PC-3 (cell line): ENCODE results near the gene HS3ST5. TPM values are rescaled to one million over a fixed set of nuclear protein-coding genes. Genes with fewer than 3 reads are reported as not detected.

Experiments
- ATAC-seq: fragments of 200-7000 bp; cut with Tn5 transposase; 2 replicates; pipeline ENCODE4 v1.9.1; 2020; ENCODE audit warnings: mild to moderate bottlenecking, moderate library complexity
- BruUV-seq: library from RNA; stranded (reverse); fragments of 400-500 nt; replicated peaks from 2 replicates; lab custom pipeline; 2021; lab: Mats Ljungman, UMichigan
- CTCF ChIA-PET: fragments of 300-600 bp; sonication (Branson Sonifier 250); formaldehyde crosslinking; loops from one replicate; lab custom pipeline; 2022; ENCODE audit warnings: antibody characterized with exemption; lab: Charles Lee
- POLR2A ChIA-PET: fragments of 300-600 bp; sonication (Branson Sonifier 250); formaldehyde crosslinking; loops from one replicate; lab custom pipeline; 2022; ENCODE audit warnings: antibody characterized with exemption; ENCODE audit not compliant: unreplicated experiment; lab: Charles Lee
- DNase-seq: peaks from one replicate; pipeline ENCODE4 v3.0.0-alpha.2; 2015
- H2AFZ ChIP-seq: fragments of 300-600 bp; sonication (generic); 2 replicates; pipeline ENCODE4 v1.6.0; 2016; ENCODE audit warnings: antibody characterized with exemption, low read length
- H3F3A ChIP-seq: fragments of 300-600 bp; sonication (generic); one replicate; pipeline ENCODE4 v1.6.0; 2017; ENCODE audit warnings: antibody characterized with exemption, low read length, control low read depth, mild to moderate bottlenecking; ENCODE audit not compliant: unreplicated experiment
- H3K27ac ChIP-seq: fragments of 300-600 bp; sonication (generic); 2 replicates; pipeline ENCODE4 v1.5.1; 2016; ENCODE audit warnings: mild to moderate bottlenecking, low read length
- H3K27me3 ChIP-seq: fragments of 300-600 bp; sonication (generic); 2 replicates; pipeline ENCODE4 v1.6.1; 2016; ENCODE audit warnings: low read length, mixed read lengths
- H3K36me3 ChIP-seq: fragments of 300-600 bp; sonication (generic); 2 replicates; pipeline ENCODE4 v1.6.1; 2016; ENCODE audit warnings: low read depth, mixed run types, low read length, mixed read lengths
- H3K4me1 ChIP-seq: fragments of 300-600 bp; sonication (generic); 2 replicates; pipeline ENCODE4 v1.5.1; 2016; ENCODE audit warnings: low read length; ENCODE audit not compliant: insufficient read depth
- H3K4me2 ChIP-seq: fragments of 300-600 bp; sonication (generic); 2 replicates; pipeline ENCODE4 v1.6.0; 2016; ENCODE audit warnings: low read length
- H3K4me3 ChIP-seq: fragments of 300-600 bp; sonication (generic); 2 replicates; pipeline ENCODE4 v1.5.1; 2016; ENCODE audit warnings: mild to moderate bottlenecking, low read length, mixed read lengths
- H3K79me2 ChIP-seq: fragments of 300-600 bp; sonication (generic); 2 replicates; pipeline ENCODE4 v1.6.1; 2017; ENCODE audit warnings: low read length, mixed read lengths
- H3K9ac ChIP-seq: fragments of 300-600 bp; sonication (generic); 2 replicates; pipeline ENCODE4 v1.6.0; 2016; ENCODE audit warnings: mild to moderate bottlenecking, low read length
- H3K9me2 ChIP-seq: fragments of 300-600 bp; sonication (generic); replicated peaks from 2 replicates; pipeline ENCODE4 v1.6.1; 2016; ENCODE audit warnings: mixed run types, low read length, mixed read lengths
- H3K9me3 ChIP-seq: fragments of 300-600 bp; sonication (generic); 2 replicates; pipeline ENCODE4 v1.6.1; 2016; ENCODE audit warnings: low read length, mixed read lengths
- H4K20me1 ChIP-seq: fragments of 300-600 bp; sonication (generic); 2 replicates; pipeline ENCODE4 v1.6.1; 2016; ENCODE audit warnings: low read length, mixed read lengths
- EZH2 ChIP-seq: fragments of 300-600 bp; sonication (generic); IDR thresholded peaks from one replicate; pipeline ENCODE4 v1.6.1; 2017; ENCODE audit warnings: antibody characterized with exemption, mild to moderate bottlenecking, low read length; ENCODE audit not compliant: unreplicated experiment
- EZH2phosphoT487 ChIP-seq: fragments of 300-600 bp; sonication (generic); IDR thresholded peaks from 2 replicates; pipeline ENCODE4 v1.6.1; 2018; ENCODE audit warnings: mild to moderate bottlenecking, antibody characterized with exemption, low read length, borderline replicate concordance
- intact Hi-C: fragments of 100-400 bp; cut with micrococcal nuclease; formaldehyde crosslinking; loops from 2 replicates; pipeline ENCODE4 v1.9.0; 2023
- total RNA-seq: library from RNA; depleted of rRNA; stranded (reverse); fragments of >200 nt; gene quantifications from 2 replicates; pipeline ENCODE4 v1.2.3, GENCODE V29; 2014
- TF ChIP-seq, protein P1 (sequence below): fragments of 300-600 bp; sonication (generic); conservative IDR thresholded peaks from 2 replicates; pipeline ENCODE4 v1.5.1; 2017; ENCODE audit warnings: antibody characterized with exemption, low read depth, mild to moderate bottlenecking, low read length

The HS3ST5 gene
- total RNA-seq, 1 experiment from 2014 or later: 1.2 TPM

GRCh38 chr6:114170372-114170771 lies 172.5 kb downstream of the HS3ST5 start:
- H3K4me3 ChIP-seq: no peak overlapping the region
- no peak overlapping the region for H3K27ac ChIP-seq
- no peaks in the 10 kb centered on the region for H4K20me1 ChIP-seq
- H3K9me3 ChIP-seq: no peaks in the 10 kb centered on the region
- H3K27me3 ChIP-seq: no peaks in the 10 kb centered on the region
- no TSS peak for BruUV-seq
- H3K4me2 ChIP-seq: no peak overlapping the region
- no peak overlapping the region for H3K9ac ChIP-seq
- TF ChIP-seq EZH2phosphoT487 (no peak), EZH2 (no peak)
- TF ChIP-seq, protein P1, sequence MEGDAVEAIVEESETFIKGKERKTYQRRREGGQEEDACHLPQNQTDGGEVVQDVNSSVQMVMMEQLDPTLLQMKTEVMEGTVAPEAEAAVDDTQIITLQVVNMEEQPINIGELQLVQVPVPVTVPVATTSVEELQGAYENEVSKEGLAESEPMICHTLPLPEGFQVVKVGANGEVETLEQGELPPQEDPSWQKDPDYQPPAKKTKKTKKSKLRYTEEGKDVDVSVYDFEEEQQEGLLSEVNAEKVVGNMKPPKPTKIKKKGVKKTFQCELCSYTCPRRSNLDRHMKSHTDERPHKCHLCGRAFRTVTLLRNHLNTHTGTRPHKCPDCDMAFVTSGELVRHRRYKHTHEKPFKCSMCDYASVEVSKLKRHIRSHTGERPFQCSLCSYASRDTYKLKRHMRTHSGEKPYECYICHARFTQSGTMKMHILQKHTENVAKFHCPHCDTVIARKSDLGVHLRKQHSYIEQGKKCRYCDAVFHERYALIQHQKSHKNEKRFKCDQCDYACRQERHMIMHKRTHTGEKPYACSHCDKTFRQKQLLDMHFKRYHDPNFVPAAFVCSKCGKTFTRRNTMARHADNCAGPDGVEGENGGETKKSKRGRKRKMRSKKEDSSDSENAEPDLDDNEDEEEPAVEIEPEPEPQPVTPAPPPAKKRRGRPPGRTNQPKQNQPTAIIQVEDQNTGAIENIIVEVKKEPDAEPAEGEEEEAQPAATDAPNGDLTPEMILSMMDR: no peak
- no peaks in the 10 kb centered on the region for H3K4me1 ChIP-seq
- intact Hi-C loops: loop anchor here (5.0 kb wide), 1 partner anchor 132 kb away; no protein-coding TSS in a partner anchor
- no peaks in the 10 kb centered on the region for H3K36me3 ChIP-seq
- ATAC-seq: no peak
- H3K9me2 ChIP-seq: no peaks in the 10 kb centered on the region
- no peak overlapping the region for H2AFZ ChIP-seq
- no peak for DNase-seq
- ChIA-PET POLR2A (no interaction called here), CTCF (no interaction called here)
- no peaks in the 10 kb centered on the region for H3F3A ChIP-seq
- H3K79me2 ChIP-seq: no peaks in the 10 kb centered on the region

- no peak for ATAC-seq
- Histone ChIP-seq H3K36me3 (no peaks in the 10 kb centered on the region), H3K4me3 (no peak overlapping the region), H3K27me3 (no peaks in the 10 kb centered on the region), H3F3A (no peaks in the 10 kb centered on the region), H3K9ac (no peak overlapping the region), H3K27ac (no peak overlapping the region), H3K9me2 (no peaks in the 10 kb centered on the region), H3K79me2 (no peaks in the 10 kb centered on the region), H4K20me1 (no peaks in the 10 kb centered on the region), H3K4me1 (no peaks in the 10 kb centered on the region), H3K9me3 (no peaks in the 10 kb centered on the region), H3K4me2 (no peak overlapping the region), H2AFZ (no peak overlapping the region)
- intact Hi-C loops: loop anchor here (5.0 kb wide), 1 partner anchor 133 kb away; no protein-coding TSS in a partner anchor
- POLR2A ChIA-PET: no interaction called here
- CTCF ChIA-PET: no interaction called here
- DNase-seq: no peak
- BruUV-seq: no TSS peak
- no peak for TF ChIP-seq EZH2phosphoT487
- TF ChIP-seq, protein P1: no peak
- no peak for TF ChIP-seq EZH2
Measured at GRCh38 chr6:114169763-114170162, 173.1 kb downstream of the HS3ST5 start.

DNA sequence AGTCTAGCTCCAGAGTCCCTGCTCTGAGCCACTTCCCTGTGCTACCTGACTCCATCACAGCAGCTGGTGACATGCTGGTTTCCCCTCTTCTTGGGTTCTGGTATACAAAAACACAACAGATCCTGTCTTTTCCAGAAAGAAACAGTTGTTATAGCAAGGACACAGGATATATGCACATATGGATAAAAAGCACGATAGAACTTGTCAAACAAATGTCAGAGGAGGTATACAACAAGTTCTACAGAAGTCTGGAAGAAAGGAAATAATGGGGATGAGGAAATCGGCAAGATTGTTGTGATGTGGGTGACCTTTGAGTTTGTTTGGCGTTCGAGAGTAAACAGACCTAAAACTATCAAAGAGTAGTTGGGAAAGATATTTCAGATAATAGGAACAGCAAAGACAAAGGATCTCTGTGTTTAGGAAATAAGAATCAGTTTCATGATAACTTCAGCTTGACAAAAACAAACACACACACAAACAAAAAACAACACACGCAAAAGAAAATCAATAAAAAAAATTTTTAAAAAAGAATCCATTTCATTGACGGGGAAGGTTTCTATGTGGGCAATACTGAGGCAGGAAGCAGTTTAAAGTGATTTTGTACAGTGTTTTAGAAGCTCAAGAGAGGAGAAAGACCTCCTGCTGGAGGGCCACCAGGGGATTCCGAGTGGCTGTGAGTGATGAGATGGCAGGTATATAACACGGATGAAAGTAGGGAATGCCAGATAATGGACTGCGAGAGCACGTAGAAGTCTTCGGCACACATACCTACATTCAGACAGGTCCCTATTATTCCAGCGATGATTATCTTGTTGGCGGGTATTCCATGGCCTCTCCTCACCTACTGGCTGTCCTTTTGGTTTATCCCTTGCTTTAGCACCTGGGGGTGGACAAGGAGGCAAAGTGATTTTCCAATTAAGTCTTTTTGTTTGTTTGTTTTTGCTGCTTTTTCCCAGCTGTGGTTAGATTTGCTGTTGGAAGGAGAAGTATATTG lies 174.9 kb downstream of the HS3ST5 start:
- Histone ChIP-seq H4K20me1 (no peaks in the 10 kb centered on the region), H3K9me3 (no peaks in the 10 kb centered on the region), H3K4me2 (no peak overlapping the region), H3K36me3 (no peaks in the 10 kb centered on the region), H3K4me1 (no peaks in the 10 kb centered on the region), H3K79me2 (no peaks in the 10 kb centered on the region), H3K4me3 (no peak overlapping the region), H3K27ac (no peak overlapping the region), H3K27me3 (no peaks in the 10 kb centered on the region), H3K9me2 (no peaks in the 10 kb centered on the region), H3K9ac (no peak overlapping the region), H2AFZ (no peak overlapping the region), H3F3A (no peaks in the 10 kb centered on the region)
- DNase-seq (no peak), ATAC-seq (no peak)
- POLR2A ChIA-PET: no interaction called here
- CTCF ChIA-PET: no interaction called here
- no TSS peak for BruUV-seq
- no peak for TF ChIP-seq EZH2phosphoT487
- TF ChIP-seq, protein P1: no peak
- TF ChIP-seq EZH2: no peak
- intact Hi-C loops: no loop called here
